ENCODE results near the gene CNGA4. TPM values are rescaled to one million over a fixed set of nuclear protein-coding genes. Genes with fewer than 3 reads are reported as not detected.

The CNGA4 gene
- total RNA-seq, 1 experiment from 2014 or later: 0.27 TPM

GRCh38 chr11:6205366-6205765 is 33.5 kb upstream of the CNGA4 start, which contains the start of gene C11orf42:
TSS of gene C11orf42 (plus strand) at chr11:6205557. CDS start at chr11:6205616, 59 bp downstream.
- H4K20me1 ChIP-seq (ENCODE audit: insufficient read depth): no peaks in the 10 kb centered on the region
- H3K4me2 ChIP-seq (ENCODE audit: low read length): no peak within 1 kb of the TSS
- DNase-seq (ENCODE audit: low read depth, low spot score) (no peak), ATAC-seq (no peak)
- H3K4me3 ChIP-seq (replicated peaks in 1 of 2; ENCODE audit: low read depth in 1 of 2, low read length in 2 of 2): no peak within 1 kb of the TSS
- POLR2A ChIA-PET: no interaction called here
- no peaks in the 10 kb centered on the region for H3K79me2 ChIP-seq (ENCODE audit: insufficient read depth, low read length)
- no peaks in the 10 kb centered on the region for H3K9me3 ChIP-seq (ENCODE audit: control insufficient read depth in 1 of 2, insufficient read depth in 1 of 2, low read depth in 1 of 2, low read length in 2 of 2)
- H3K9me2 ChIP-seq (ENCODE audit: insufficient read depth): no peaks in the 10 kb centered on the region
- H3K27ac ChIP-seq (ENCODE audit: low read depth, low read length): no peak within 1 kb of the TSS
- no peak within 1 kb of the TSS for H3K9ac ChIP-seq (ENCODE audit: low read length)
- CTCF ChIA-PET: no interaction called here
- H3K27me3 ChIP-seq (ENCODE audit: insufficient read depth, low read length): no peaks in the 10 kb centered on the region
- no peak within 1 kb of the TSS for H2AFZ ChIP-seq (ENCODE audit: low read depth, low read length, poor library complexity, severe bottlenecking)
- no peaks in the 10 kb centered on the region for H3K4me1 ChIP-seq (ENCODE audit: control insufficient read depth in 1 of 2, insufficient read depth in 2 of 2, low read length in 2 of 2)
- BruUV-seq (replicated peaks): no TSS peak
- no peaks in the 10 kb centered on the region; a peak in 2 of 4 replicates for H3K36me3 ChIP-seq (ENCODE audit: control insufficient read depth in 1 of 2, insufficient read depth in 2 of 2, low read length in 2 of 2)
- RAD21 ChIA-PET (ENCODE audit: low non-redundant PET in 1 of 2, low total read pairs in 2 of 2, uncharacterized antibody in 2 of 2, unreplicated experiment in 2 of 2): no interaction called here
- TF ChIP-seq ZFX (IDR thresholded peaks at IDR 0.05): no peak
- TF ChIP-seq FOSL1 (IDR thresholded peaks at IDR 0.05; ENCODE audit: low read depth): no peak
- no peak for TF ChIP-seq TCF7L2 (IDR thresholded peaks at IDR 0.05; ENCODE audit: borderline replicate concordance, extremely low read depth, insufficient read depth, insufficient read length)
- no peak for TF ChIP-seq ZBTB33 (IDR thresholded peaks at IDR 0.05; ENCODE audit: extremely low read depth, insufficient replicate concordance, low read length)
- no peak for TF ChIP-seq EZH2 (IDR thresholded peaks at IDR 0.05)
- no peak for TF ChIP-seq RAD21 (IDR thresholded peaks at IDR 0.05; ENCODE audit: low read depth)
- no peak for TF ChIP-seq ELF1 (IDR thresholded peaks at IDR 0.05; ENCODE audit: borderline replicate concordance, low read depth)
- TF ChIP-seq SIN3A (IDR thresholded peaks at IDR 0.05; ENCODE audit: low read depth): no peak
- no peak for TF ChIP-seq EGR1 (IDR thresholded peaks at IDR 0.05; ENCODE audit: low read depth)
- TF ChIP-seq ATF3 (IDR thresholded peaks at IDR 0.05): no peak
- no peak for TF ChIP-seq CBX3 (IDR thresholded peaks at IDR 0.05; ENCODE audit: low read depth)
- TF ChIP-seq CEBPB (IDR thresholded peaks at IDR 0.05; ENCODE audit: low read depth): no peak
- TF ChIP-seq POLR2A (IDR thresholded peaks at IDR 0.05; ENCODE audit: borderline replicate concordance, extremely low read depth, insufficient read depth, insufficient read length): no peak
- TF ChIP-seq, protein P1, sequence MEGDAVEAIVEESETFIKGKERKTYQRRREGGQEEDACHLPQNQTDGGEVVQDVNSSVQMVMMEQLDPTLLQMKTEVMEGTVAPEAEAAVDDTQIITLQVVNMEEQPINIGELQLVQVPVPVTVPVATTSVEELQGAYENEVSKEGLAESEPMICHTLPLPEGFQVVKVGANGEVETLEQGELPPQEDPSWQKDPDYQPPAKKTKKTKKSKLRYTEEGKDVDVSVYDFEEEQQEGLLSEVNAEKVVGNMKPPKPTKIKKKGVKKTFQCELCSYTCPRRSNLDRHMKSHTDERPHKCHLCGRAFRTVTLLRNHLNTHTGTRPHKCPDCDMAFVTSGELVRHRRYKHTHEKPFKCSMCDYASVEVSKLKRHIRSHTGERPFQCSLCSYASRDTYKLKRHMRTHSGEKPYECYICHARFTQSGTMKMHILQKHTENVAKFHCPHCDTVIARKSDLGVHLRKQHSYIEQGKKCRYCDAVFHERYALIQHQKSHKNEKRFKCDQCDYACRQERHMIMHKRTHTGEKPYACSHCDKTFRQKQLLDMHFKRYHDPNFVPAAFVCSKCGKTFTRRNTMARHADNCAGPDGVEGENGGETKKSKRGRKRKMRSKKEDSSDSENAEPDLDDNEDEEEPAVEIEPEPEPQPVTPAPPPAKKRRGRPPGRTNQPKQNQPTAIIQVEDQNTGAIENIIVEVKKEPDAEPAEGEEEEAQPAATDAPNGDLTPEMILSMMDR (IDR thresholded peaks at IDR 0.05 in 2 of 3, conservative IDR thresholded peaks at IDR 0.05 in 1 of 3; ENCODE audit: borderline replicate concordance in 1 of 3, insufficient read depth in 1 of 3, low read depth in 2 of 3, low read length in 2 of 3): no peak
- no peak for TF ChIP-seq YY1 (IDR thresholded peaks at IDR 0.05; ENCODE audit: extremely low read depth, insufficient replicate concordance, low read depth, low read length)
- intact Hi-C loops (cut with micrococcal nuclease): no loop called here

Data from HCT116 (cell line).